ENCODE results near the gene NF1.

- TF ChIP-seq CTCF (IDR thresholded peaks at IDR 0.05; ENCODE audit: low read depth, low read length) (no peak), MAX (IDR thresholded peaks at IDR 0.05; ENCODE audit: low read depth, low read length) (no peak), POLR2A (IDR thresholded peaks at IDR 0.05; ENCODE audit: extremely low read depth, insufficient read length) (no peak), MYC (IDR thresholded peaks at IDR 0.05; ENCODE audit: low read depth, low read length) (no peak)
Observed at GRCh38 chr17:31155208-31155810, 60.5 kb downstream of the NF1 start.

All from NB4 (cell line).